ENCODE results near the gene NISCH.

DNA sequence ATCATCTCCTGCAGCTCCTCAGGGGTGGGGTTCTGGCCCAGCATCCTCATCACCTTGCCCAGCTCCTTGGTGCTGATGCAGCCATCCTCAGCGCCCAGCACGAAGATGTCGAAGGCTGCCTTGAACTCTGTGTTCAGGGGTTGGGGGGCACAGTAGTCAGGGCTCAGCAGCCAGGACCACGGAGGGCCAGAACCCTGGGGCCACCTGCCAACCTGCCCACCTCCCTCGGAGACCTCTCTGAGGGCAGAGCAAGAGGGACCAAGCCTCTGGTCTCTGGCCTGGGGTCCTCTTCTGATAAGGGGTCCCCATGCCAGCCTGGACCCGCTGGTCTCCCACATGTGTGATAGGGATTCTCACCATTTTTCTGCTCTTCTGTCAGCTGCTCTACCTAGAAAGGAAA, 3.3 kb upstream of the NISCH start:
- TF ChIP-seq CTCF (IDR thresholded peaks at IDR 0.05; ENCODE audit: insufficient read depth, low read length) (no peak), POLR2AphosphoS5 (IDR thresholded peaks at IDR 0.05; ENCODE audit: low read depth) (no peak)

Measured in HL-60 (cell line).